NCI-H1694 treated with DMSO at 0.1 percent for 48 hours (cell line): ENCODE results near the gene TBL1XR1.
"Not testable (repeated sequence)": the region's sequence is repeated elsewhere in the genome, so short reads cannot be mapped to it uniquely, and the experiment has no call there.

Source experiments
- DNase-seq: peaks from one replicate; lab custom pipeline; 2025; lab: John Stamatoyannopoulos, UW

Gene TBL1XR1

DNA sequence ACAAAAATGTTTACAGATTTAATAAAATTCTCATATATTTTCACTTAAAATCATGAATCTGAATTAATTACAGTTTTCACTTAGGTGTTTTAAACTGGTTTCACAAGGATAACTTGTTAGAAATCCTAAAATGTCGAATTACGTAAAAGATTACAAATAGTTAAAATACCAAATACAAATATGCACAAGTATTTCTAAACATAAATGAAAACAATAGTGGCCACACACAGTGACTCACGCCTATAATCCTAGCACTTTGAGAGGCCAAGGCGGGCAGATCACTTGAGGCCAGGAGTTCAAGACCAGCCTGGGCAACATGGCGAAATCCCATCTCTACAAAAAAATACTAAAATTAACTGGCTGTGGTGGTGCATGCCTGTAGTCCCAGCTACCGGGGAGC is 10.9 kb upstream of the TBL1XR1 start:
- DNase-seq, result no peak

- no peak for DNase-seq
Observed at GRCh38 chr3:177206936-177207335, 9.7 kb upstream of the TBL1XR1 start.

GRCh38 chr3:177203689-177204395 is 6.6 kb upstream of the TBL1XR1 start:
- no peak for DNase-seq

GRCh38 chr3:177203016-177203415 is 5.7 kb upstream of the TBL1XR1 start:
- not testable (repeated sequence) for DNase-seq

DNA sequence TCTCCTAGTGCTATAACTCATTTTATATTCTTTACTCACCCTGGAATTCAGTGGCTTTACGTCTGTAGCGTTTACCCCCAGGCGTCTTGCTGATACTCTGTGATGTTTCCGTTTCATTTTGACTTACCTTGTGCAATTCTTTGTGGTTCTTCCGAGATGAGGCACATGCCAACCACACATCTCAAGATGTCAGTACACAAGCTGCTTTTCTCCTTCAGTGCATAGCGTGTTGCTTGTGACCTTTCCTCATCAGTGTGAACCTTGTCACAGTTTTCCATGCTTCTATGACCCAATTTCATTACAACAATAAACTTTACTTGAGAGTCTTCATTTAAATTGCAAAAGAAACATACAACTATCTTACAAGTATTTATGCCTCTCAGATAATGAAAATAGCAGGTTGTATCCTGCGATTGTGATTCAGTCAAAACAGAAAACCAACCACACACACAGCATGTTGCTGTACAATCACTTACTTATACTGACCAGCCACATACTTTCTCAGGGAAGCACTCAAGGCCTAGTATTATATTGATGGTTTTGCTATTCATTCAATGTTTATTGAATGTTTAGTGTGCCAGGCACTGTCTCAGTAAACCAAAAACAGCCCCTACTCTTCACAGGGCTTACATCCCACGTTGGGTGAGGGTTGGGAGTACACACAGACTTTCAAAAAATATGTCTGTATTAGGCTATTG is 4.6 kb upstream of the TBL1XR1 start:
- DNase-seq, result no peak

- no peak for DNase-seq
Observed at GRCh38 chr3:177199206-177199760, 2.0 kb upstream of the TBL1XR1 start.

- peak; percentile 42 for DNase-seq
Observed at GRCh38 chr3:177197727-177198460, 612 bp upstream of the TBL1XR1 start.

- DNase-seq, result no peak
Observed at GRCh38 chr3:177196456-177197040, 734 bp downstream of the TBL1XR1 start.

DNA sequence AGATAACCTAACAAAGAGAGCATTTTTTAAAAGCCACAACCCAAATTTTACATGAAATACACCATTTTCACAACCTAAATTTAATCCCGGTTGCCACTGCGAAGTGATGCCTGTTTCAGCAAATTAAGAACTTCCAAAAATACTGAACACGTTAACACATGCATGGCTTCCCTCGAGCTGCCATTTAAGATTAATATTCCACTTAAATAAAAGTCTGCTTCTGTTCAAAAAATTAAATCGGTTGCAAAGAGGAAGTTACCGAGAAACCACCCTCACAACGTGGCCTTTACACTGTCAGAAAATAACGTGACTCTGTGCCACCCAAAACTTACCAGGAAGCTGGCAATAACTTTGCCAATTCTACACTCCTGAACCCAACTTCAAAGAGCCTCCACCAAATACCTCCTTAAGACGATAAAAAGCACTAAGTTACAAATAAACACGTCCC is 1.2 kb downstream of the TBL1XR1 start:
- DNase-seq, result peak; percentile 40

GRCh38 chr3:177195242-177195991 is 1.9 kb downstream of the TBL1XR1 start:
- peak; percentile 40 for DNase-seq

GRCh38 chr3:177194299-177194698 is 3.0 kb downstream of the TBL1XR1 start:
- DNase-seq, result no peak

GRCh38 chr3:177193688-177194268 is 3.5 kb downstream of the TBL1XR1 start:
- no peak for DNase-seq

GRCh38 chr3:177193275-177193674 is 4.0 kb downstream of the TBL1XR1 start:
- DNase-seq, result not testable (repeated sequence)

- no peak for DNase-seq
Observed at GRCh38 chr3:177190756-177191681, 6.3 kb downstream of the TBL1XR1 start.

- DNase-seq, result not testable (repeated sequence)
Observed at GRCh38 chr3:177190184-177190583, 7.1 kb downstream of the TBL1XR1 start.

- DNase-seq, result not testable (repeated sequence)
Observed at GRCh38 chr3:177188325-177188724, 9.0 kb downstream of the TBL1XR1 start.

DNA sequence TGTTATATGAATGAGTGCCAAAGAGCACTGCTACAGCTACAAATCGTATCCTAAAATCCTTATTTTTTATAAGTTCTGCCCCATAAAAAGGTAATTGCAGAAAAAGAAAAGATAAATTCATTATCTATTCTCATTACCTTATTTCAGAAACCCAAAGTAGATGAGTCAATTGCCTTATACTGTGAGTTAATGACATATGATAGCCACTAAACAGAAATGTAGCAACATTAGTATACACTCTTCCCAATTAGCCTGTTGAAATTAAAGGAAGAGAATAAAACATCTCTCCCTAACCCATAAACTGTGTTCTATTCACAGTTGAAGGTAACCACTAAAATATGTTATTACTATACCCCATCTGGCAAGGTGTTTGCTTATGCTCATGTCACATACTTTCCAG is 11.0 kb downstream of the TBL1XR1 start:
- no peak for DNase-seq

GRCh38 chr3:177185035-177185574 is 12.2 kb downstream of the TBL1XR1 start:
- DNase-seq, result no peak

DNA sequence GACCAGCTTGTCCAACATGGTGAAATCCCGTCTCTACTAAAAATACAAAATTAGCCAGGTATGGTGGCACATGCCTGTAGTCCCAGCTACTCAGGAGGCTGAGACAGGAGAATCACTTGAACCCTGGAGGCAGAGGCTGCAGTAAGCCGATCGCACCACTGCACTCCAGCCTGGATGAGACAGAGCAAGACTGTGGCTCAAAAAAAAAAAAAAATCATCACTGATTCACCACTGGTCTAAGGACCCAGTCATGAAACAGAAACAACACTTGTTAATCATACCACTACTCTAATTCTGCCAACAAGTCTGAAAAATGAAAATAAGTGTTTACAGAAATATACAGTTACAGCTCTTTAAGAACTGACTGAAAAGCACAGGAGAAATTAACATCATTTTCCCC is 12.7 kb downstream of the TBL1XR1 start:
- not testable (repeated sequence) for DNase-seq

DNA sequence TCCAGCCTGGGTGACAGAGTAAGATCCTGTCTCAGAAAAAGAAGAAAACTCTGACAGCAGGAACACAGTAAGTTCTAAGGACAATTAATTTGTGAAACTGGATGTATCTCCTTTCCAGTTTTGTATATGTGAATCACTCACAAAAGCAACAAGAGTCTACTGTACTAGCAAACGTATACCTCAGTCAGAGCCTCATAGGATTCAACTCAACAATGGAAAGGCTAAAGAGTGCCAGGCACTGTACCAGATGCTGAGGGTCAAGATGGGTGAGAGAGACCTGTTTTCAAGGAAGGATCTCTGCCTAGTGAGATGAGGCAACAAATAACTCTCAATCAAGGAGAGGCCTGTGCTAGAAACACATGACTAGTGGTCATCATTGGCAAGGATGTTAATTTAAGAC is 14.9 kb downstream of the TBL1XR1 start:
- DNase-seq, result no peak
